PC-3 (cell line): ENCODE data around the gene DHX16. TPM values are rescaled to one million over a fixed set of nuclear protein-coding genes. Genes with fewer than 3 reads are reported as not detected.

Experiments used
- ATAC-seq: fragments of 200-7000 bp; cut with Tn5 transposase; 2 replicates; pipeline ENCODE4 v1.9.1; 2020; ENCODE audit warnings: mild to moderate bottlenecking, moderate library complexity
- BruUV-seq: library from RNA; stranded (reverse); fragments of 400-500 nt; replicated peaks from 2 replicates; lab custom pipeline; 2021; lab: Mats Ljungman, UMichigan
- CTCF ChIA-PET: fragments of 300-600 bp; sonication (Branson Sonifier 250); formaldehyde crosslinking; loops from one replicate; lab custom pipeline; 2022; ENCODE audit warnings: antibody characterized with exemption; lab: Charles Lee
- POLR2A ChIA-PET: fragments of 300-600 bp; sonication (Branson Sonifier 250); formaldehyde crosslinking; loops from one replicate; lab custom pipeline; 2022; ENCODE audit warnings: antibody characterized with exemption; ENCODE audit not compliant: unreplicated experiment; lab: Charles Lee
- DNase-seq: peaks from one replicate; pipeline ENCODE4 v3.0.0-alpha.2; 2015
- H2AFZ ChIP-seq: fragments of 300-600 bp; sonication (generic); 2 replicates; pipeline ENCODE4 v1.6.0; 2016; ENCODE audit warnings: antibody characterized with exemption, low read length
- H3F3A ChIP-seq: fragments of 300-600 bp; sonication (generic); one replicate; pipeline ENCODE4 v1.6.0; 2017; ENCODE audit warnings: antibody characterized with exemption, low read length, control low read depth, mild to moderate bottlenecking; ENCODE audit not compliant: unreplicated experiment
- H3K27ac ChIP-seq: fragments of 300-600 bp; sonication (generic); 2 replicates; pipeline ENCODE4 v1.5.1; 2016; ENCODE audit warnings: mild to moderate bottlenecking, low read length
- H3K27me3 ChIP-seq: fragments of 300-600 bp; sonication (generic); 2 replicates; pipeline ENCODE4 v1.6.1; 2016; ENCODE audit warnings: low read length, mixed read lengths
- H3K36me3 ChIP-seq: fragments of 300-600 bp; sonication (generic); 2 replicates; pipeline ENCODE4 v1.6.1; 2016; ENCODE audit warnings: low read depth, mixed run types, low read length, mixed read lengths
- H3K4me1 ChIP-seq: fragments of 300-600 bp; sonication (generic); 2 replicates; pipeline ENCODE4 v1.5.1; 2016; ENCODE audit warnings: low read length; ENCODE audit not compliant: insufficient read depth
- H3K4me2 ChIP-seq: fragments of 300-600 bp; sonication (generic); 2 replicates; pipeline ENCODE4 v1.6.0; 2016; ENCODE audit warnings: low read length
- H3K4me3 ChIP-seq: fragments of 300-600 bp; sonication (generic); 2 replicates; pipeline ENCODE4 v1.5.1; 2016; ENCODE audit warnings: mild to moderate bottlenecking, low read length, mixed read lengths
- H3K79me2 ChIP-seq: fragments of 300-600 bp; sonication (generic); 2 replicates; pipeline ENCODE4 v1.6.1; 2017; ENCODE audit warnings: low read length, mixed read lengths
- H3K9ac ChIP-seq: fragments of 300-600 bp; sonication (generic); 2 replicates; pipeline ENCODE4 v1.6.0; 2016; ENCODE audit warnings: mild to moderate bottlenecking, low read length
- H3K9me2 ChIP-seq: fragments of 300-600 bp; sonication (generic); replicated peaks from 2 replicates; pipeline ENCODE4 v1.6.1; 2016; ENCODE audit warnings: mixed run types, low read length, mixed read lengths
- H3K9me3 ChIP-seq: fragments of 300-600 bp; sonication (generic); 2 replicates; pipeline ENCODE4 v1.6.1; 2016; ENCODE audit warnings: low read length, mixed read lengths
- H4K20me1 ChIP-seq: fragments of 300-600 bp; sonication (generic); 2 replicates; pipeline ENCODE4 v1.6.1; 2016; ENCODE audit warnings: low read length, mixed read lengths
- CTCF ChIP-seq: fragments of 300-600 bp; sonication (generic); conservative IDR thresholded peaks from 2 replicates; pipeline ENCODE4 v1.5.1; 2017; ENCODE audit warnings: antibody characterized with exemption, low read depth, mild to moderate bottlenecking, low read length
- EZH2 ChIP-seq: fragments of 300-600 bp; sonication (generic); IDR thresholded peaks from one replicate; pipeline ENCODE4 v1.6.1; 2017; ENCODE audit warnings: antibody characterized with exemption, mild to moderate bottlenecking, low read length; ENCODE audit not compliant: unreplicated experiment
- EZH2phosphoT487 ChIP-seq: fragments of 300-600 bp; sonication (generic); IDR thresholded peaks from 2 replicates; pipeline ENCODE4 v1.6.1; 2018; ENCODE audit warnings: mild to moderate bottlenecking, antibody characterized with exemption, low read length, borderline replicate concordance
- intact Hi-C: fragments of 100-400 bp; cut with micrococcal nuclease; formaldehyde crosslinking; loops from 2 replicates; pipeline ENCODE4 v1.9.0; 2023
- total RNA-seq: library from RNA; depleted of rRNA; stranded (reverse); fragments of >200 nt; gene quantifications from 2 replicates; pipeline ENCODE4 v1.2.3, GENCODE V29; 2014

The DHX16 gene
- total RNA-seq, 1 experiment from 2014 or later, result 50.0 TPM

DNA sequence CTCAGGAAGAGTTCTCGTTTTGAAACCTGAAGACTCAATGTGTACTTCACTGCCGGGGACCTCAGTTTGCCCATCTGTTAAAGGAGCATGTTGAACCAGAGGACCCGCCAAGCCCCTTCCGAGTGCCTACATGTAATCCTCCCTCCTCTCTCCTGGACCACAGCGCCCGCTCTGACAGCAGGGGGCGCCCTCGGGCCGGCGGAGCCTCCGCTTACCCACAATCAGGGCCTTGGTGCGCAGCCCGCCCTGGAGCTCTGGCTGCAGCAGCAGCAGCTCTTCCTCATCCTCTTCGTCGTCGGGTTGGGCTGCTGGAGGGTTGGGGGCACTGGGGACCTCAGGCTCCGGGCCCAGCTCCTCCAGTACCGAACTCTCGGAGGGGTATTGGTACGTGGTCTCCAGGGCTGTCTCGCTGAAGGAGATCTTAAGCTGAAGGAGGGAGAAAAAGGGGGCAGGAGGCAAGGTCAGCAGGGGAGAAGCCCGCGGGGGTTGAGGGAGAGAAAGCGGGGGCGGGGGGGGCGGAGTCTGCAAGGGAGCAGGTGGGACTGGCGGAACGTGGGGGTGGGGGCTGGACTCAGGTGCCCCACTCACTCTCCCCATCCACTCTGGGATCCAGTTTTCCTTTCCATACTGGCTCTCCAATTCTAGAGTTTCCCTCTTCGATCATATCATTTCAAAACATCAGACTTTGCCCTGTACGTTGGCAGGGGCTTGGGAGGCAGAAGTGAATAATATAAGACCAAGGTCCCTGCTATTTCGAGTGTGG is 6.3 kb upstream of the DHX16 start:
- no peak overlapping the region for H3K9ac ChIP-seq
- no peaks in the 10 kb centered on the region for H3K9me3 ChIP-seq
- intact Hi-C loops, result no loop called here
- peak overlapping the region; percentile 26; the same call in 1 of the 2 replicates for H3K4me3 ChIP-seq
- peaks cover 43% of the 10 kb centered on the region for H3K4me1 ChIP-seq
- peak overlapping the region; percentile 87 for H3K4me2 ChIP-seq
- BruUV-seq, result no TSS peak
- ATAC-seq (peak; percentile 16), DNase-seq (peak; percentile 76)
- peaks cover 56% of the 10 kb centered on the region for H3K79me2 ChIP-seq
- no peaks in the 10 kb centered on the region for H4K20me1 ChIP-seq
- ChIA-PET POLR2A (no interaction called here), CTCF (interaction anchor here (0.5 to 1.2 kb wide), 4 partner anchors 8 to 400 kb away, joined by 3 to 8 read pairs (median 6); no protein-coding TSS in a partner anchor)
- H2AFZ ChIP-seq, result no peak overlapping the region
- TF ChIP-seq CTCF, result peak; percentile 97
- no peak for TF ChIP-seq EZH2phosphoT487
- TF ChIP-seq EZH2, result no peak
- H3K9me2 ChIP-seq, result no peaks in the 10 kb centered on the region
- no peaks in the 10 kb centered on the region for H3F3A ChIP-seq
- no peaks in the 10 kb centered on the region for H3K27me3 ChIP-seq
- peaks cover 23% of the 10 kb centered on the region for H3K36me3 ChIP-seq
- H3K27ac ChIP-seq, result no peak overlapping the region

GRCh38 chr6:30676660-30677285 is 4.0 kb upstream of the DHX16 start:
- BruUV-seq, result no TSS peak
- Histone ChIP-seq H4K20me1 (no peaks in the 10 kb centered on the region), H3K27ac (no peak overlapping the region), H3K9me2 (no peaks in the 10 kb centered on the region), H2AFZ (no peak overlapping the region), H3K9me3 (no peaks in the 10 kb centered on the region), H3K4me1 (peaks cover 24% of the 10 kb centered on the region), H3K9ac (no peak overlapping the region), H3K4me2 (no peak overlapping the region), H3K36me3 (peaks cover 23% of the 10 kb centered on the region), H3K27me3 (no peaks in the 10 kb centered on the region), H3K4me3 (no peak overlapping the region), H3F3A (no peaks in the 10 kb centered on the region), H3K79me2 (peaks cover 43% of the 10 kb centered on the region)
- ATAC-seq (no peak), DNase-seq (no peak)
- intact Hi-C loops, result no loop called here
- ChIA-PET CTCF (no interaction called here), POLR2A (interaction anchor here (0.6 kb wide), 1 partner anchor 8 kb away, joined by 3 read pairs; no protein-coding TSS in a partner anchor)
- TF ChIP-seq CTCF, result no peak
